NCI-H2227 (cell line): ENCODE measurements around the gene RBBP4.

ENCODE experiments used
- DNase-seq: peaks from one replicate; lab custom pipeline; 2025; ENCODE audit not compliant: unreplicated experiment; lab: John Stamatoyannopoulos, UW

RBBP4 gene

DNA sequence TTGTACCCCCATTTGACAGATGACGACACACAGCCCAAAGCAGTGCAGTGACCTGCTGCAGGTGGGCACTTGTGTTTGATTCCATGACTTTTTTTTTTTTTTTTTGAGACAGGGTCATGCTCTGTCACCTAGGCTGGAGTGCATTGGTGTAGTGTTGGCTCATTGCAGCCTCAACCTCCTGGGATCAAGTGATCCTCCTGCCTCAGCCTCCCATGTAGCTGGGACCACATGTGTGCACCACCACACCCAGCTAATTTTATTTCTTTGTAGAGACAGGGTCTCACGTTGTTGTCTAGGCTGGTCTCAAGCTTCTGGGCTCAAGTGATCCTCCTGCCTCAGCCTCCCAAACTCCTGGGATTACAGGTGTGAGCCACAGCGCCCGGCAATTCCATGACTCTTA, 66.5 kb downstream of the RBBP4 start:
- no peak for DNase-seq

DNA sequence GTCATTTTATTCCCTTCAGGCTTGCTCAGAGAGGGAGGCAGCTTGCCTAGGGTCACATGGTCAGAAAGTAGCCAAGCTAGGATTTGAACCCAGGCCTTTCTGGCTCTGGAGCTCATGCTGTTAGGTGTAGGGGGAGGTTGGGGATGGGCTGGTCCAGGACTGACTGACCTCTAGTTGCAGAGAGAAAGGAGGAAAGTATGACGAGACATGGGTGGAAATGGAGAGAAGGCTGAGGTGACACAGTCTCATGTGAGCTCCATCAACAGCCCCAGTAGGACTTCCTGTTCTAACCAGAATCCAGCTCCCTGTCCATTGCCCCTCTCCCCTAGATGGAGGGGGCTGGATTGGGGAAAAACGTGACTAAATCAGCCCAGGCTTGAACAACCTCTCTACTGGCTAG, 67.0 kb downstream of the RBBP4 start:
- DNase-seq, result no peak

DNA sequence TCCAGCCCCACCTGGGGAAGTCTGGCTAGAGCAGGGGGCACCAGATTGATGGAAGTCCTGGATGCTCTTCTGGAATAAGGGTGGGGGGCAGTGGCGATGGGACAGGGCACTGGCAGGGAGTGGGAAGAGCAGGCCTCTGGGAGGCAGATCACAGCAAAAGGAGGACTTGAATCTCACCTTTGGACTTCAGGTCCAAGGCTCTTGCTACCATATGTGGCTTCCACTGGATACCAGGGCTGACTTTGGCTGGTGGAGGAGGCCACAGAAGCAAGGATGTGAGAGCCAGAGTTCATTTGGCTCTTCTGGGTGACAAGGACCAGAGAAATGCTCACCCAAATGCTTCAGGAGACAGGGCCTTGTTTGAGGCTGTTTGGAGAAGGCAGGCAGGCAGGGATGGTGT, 67.5 kb downstream of the RBBP4 start:
- DNase-seq, result no peak

DNA sequence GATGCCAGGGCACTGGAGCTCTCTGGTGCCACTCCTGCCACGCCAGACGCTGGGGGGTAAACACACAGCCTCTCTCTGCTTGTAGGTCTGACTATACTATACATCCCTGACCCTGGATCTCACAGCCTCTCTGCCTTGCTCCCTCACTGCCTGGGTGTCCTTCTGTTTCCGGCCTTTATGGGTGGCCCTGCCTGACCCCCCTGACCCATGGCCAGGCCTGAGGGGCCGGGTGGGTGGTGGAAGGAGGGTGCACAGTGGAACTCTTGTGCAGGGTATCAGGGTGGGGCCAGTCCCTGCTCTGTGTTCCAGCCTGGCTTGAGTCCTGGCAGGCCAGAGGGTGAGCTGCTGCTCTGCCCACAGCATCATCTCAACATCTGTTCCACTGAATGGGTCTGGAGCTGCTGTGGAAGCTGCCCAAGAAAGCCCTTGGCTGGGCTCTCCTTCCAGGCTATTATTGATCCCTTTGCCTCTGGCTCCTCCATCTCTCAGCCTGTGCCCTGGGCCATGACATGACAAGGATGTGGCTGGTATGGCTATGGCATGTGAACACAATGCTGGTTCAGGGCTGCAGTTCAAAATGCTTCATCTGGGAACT, 68.8 kb downstream of the RBBP4 start:
- DNase-seq, result no peak

DNA sequence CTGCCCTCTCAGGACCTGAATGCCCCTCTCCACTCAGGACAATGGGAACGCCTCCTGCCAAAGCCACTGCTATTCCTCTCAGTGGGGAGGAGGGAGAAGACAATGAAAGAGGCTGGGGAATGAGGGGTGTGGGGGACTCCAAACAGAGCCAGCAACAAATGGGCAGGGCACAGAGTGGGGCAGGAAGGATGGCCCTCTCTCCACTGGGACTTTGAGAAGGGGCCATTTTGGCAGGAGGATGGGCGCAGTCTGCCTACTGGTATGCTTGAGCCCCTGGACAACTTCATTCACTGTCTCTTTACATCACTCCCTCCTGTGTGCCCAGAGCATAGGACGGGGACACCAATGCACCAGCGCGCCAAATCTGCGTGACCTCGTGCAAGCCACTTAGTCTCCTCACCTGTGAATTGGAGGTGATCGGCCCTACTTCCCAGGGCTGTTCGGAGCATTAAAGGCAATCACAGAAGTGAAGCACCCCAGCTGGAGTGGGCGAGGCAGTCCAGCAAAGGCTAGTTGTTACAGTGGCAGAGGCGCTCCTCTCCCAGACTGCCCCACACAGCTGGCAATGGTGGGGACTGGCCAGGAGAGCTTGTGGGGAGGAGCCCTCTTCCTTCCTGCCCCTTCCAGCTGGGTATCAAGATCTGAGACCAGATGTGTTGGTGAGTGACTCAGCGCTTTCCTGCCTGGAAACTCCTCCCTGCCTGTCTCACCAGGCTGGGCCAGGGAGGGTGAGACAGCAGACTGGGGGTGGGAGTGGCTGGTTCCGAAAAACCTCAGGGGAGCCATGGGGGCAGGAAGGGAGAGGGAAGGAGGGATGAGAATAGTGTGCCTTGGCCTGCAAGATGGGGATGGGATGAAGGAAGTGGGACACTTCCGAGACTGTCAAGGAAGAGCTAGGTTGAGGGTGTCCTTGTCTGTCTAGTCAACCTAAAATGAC, 73.9 kb downstream of the RBBP4 start:
- peak; percentile 54 for DNase-seq

DNA sequence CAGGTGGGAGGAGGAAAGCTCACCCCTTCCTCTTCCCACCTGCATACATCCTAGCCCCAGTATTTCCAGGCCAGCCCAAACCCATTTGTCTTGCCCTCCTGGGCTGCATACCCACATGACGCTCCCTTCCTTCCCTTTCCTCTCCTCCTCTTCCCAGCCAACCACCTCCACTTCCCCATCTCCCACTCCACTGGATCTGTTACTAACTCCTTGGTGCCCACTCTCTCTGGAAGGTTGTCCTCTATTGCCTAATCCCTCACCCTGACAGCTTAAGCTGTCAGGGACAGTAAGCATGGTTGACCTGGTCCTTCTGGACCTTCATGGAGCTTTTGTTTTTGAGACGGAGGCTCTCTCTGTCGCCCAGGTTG, 74.6 kb downstream of the RBBP4 start:
- no peak for DNase-seq

DNA sequence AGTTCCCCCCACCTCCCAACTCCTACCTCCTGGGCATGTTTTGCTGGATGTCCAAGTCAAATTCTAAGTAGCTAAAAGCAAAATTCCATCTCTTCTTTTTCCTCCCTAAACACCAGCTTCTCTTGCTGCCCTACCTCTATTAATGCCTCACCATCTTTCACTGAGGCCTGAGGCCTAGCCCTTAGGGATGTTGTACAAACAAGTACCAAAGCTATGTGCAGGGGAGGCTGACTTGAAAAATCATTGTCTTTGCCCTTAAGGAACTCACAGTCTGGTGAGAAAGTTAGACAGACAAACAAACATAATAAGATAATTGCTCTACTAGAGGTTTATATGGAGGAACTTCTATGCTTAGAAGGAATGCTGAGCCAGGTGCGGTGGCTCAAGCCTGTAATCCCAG, 76.9 kb downstream of the RBBP4 start:
- DNase-seq, result no peak

DNA sequence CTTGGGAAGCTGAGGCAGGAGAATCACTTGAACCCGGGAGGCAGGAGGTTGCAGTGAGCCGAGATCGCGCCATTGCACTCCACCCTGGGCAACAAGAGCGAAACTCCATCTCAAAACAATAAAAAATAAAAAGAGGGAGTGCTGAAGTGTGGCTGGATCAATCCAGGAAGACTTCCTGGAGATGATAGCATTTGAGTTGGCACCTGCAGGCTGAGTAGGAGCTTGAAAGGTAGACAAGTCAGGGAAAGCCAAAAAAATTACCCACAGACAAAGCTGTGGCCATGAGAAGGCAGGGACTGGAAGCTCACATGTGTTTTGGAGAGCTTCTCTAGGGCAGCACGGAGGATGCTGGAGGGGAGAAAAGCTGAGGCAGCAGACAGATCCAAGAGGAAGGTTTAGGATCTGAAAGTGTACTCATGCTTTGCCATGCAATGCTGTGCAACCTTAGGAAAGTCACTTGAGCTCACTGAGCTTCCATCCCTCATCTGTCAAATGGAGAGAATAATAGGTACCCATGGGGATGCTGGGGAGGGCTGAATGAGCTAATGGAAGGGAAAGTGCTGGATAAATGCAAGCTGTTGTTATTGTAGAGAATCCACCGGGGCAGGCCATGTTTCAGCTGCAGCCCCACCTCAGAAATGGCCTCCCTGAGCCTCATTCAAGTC, 77.5 kb downstream of the RBBP4 start:
- no peak for DNase-seq

DNA sequence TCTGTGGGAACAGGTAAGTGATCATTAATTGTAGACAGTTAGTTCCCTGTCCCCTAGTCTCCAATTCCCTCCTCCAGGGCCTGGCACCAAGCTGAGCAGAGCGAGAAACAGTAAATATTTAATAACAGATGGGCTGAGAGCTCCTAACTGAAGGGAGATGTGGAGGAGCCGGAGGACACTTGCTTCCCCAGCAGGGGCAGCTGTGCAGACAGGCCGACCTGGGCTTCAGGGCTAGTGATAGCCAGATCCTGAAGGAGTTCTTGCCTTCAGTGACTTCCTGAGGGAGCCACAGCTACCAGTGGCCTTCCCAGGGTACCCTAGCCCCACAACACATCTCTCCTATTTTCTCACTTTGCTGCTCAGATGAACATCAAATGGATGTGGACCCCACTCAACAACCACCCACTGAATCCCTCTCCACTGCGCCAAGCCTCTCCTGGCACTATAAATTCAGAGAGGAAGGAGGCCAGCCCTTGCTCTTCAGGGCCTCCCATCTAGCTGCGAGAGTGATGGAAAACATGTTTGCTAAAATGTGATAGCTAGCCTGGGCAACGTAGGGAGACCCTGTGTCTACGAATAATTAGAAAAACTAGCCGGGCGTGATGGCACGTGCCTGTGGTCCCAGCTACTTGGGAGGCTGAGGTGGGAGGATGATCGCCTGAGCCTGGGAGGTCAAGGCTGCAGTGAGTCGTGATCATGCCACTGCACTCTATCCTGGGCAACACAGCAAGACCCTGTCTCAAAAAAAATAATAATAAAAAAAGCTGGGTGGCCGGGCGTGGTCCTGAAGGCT, 78.4 kb downstream of the RBBP4 start:
- DNase-seq, result no peak

DNA sequence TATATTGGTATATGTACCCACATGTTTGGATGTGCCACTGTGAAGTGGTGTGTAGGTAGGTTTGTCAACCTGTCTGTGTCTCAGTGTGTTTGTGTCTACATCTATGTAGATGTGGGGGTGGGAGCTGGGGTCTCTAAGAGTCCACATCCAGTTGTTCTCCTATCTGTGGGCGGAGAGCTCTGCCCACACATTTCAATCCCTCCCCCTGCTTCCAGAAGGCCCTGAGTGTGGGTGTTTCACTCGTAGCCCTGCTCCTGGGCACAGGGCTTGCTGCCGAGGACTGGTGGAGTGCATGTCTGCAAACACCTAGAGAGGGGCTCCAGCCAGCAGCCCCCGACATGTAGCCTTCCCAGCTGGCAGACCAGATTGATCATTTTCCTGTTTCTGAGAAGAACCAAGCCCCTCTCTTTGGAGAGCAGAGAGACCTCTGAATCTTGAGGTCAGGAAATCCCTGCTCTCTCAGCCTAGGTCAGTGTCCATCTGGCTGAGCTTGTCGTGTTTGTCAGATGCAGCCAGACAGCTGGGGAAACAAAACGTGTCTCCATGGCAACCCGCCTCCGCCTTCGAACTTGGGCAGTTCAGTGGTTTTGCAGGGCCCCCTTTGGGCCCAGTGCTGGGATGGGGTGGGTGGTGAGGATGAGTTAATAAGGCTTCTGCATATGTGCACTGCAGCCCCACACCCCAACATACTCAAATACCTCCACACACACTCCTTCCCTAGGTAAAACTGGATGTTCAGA, 82.7 kb downstream of the RBBP4 start:
- peak; percentile 36 for DNase-seq
